Activated T-helper 1 cell treated with anti-CD3 and anti-CD28 coated beads, Interleukin-12 subunit alpha, Interleukin-12 subunit beta, Interleukin-2, Interleukin-4 antibody, amounts not matched to agents 30 ng/mL and 10 ng/mL and 1 ng/mL, durations not matched to agents 14 hours and 24 hours and 36 hours (primary cell): ENCODE measurements around the gene KMO. TPM values are rescaled to one million over a fixed set of nuclear protein-coding genes. Genes with fewer than 3 reads are reported as not detected.
A peak's percentile ranks its signal among the peaks of the same experiment; 100 is the strongest.

ENCODE experiments used
- DNase-seq: peaks from one replicate; pipeline ENCODE4 v3.0.0; 2021; ENCODE audit warnings: low spot score
- H3K27ac Mint-ChIP-seq: one replicate; pipeline ENCODE4 v1.8.0; 2021; ENCODE audit warnings: mild to moderate bottlenecking, mixed read lengths
- H3K27me3 Mint-ChIP-seq: one replicate; pipeline ENCODE4 v1.8.0; 2022; ENCODE audit warnings: mild to moderate bottlenecking, moderate library complexity, mixed read lengths; ENCODE audit not compliant: insufficient read depth
- H3K36me3 Mint-ChIP-seq: one replicate; pipeline ENCODE4 v1.8.0; 2021; ENCODE audit warnings: low read depth, mixed read lengths
- H3K4me1 Mint-ChIP-seq: one replicate; pipeline ENCODE4 v1.8.0; 2021; ENCODE audit warnings: low read depth, mixed read lengths
- H3K4me3 Mint-ChIP-seq: one replicate; pipeline ENCODE4 v1.8.0; 2021; ENCODE audit warnings: mild to moderate bottlenecking, moderate library complexity, mixed read lengths
- H3K9me3 Mint-ChIP-seq: one replicate; pipeline ENCODE4 v1.8.0; 2021; ENCODE audit warnings: mixed read lengths
- intact Hi-C: fragments of 100-400 bp; cut with micrococcal nuclease; formaldehyde crosslinking; loops from one replicate; pipeline ENCODE4 v1.15.1; 2024
- total RNA-seq: library from RNA; stranded (reverse); gene quantifications from 2 replicates; pipeline ENCODE4 v1.2.3, GENCODE V29; 2022

Gene KMO
- total RNA-seq, 1 donor from 2014 or later: not detected

- intact Hi-C loops: loop anchor here (2.0 kb wide), 1 partner anchor 19 kb away; the partner anchor contains the start of gene KMO
- Mint-ChIP-seq H3K36me3 (peaks cover 3% of the 10 kb centered on the region), H3K4me1 (peaks cover 20% of the 10 kb centered on the region), H3K27me3 (no peaks in the 10 kb centered on the region), H3K9me3 (no peaks in the 10 kb centered on the region), H3K4me3 (peak overlapping the region; percentile 78), H3K27ac (peak overlapping the region; percentile 93)
- no peak for DNase-seq
Observed at GRCh38 chr1:241551759-241552638, 19.8 kb downstream of the KMO start.

- H3K4me1 Mint-ChIP-seq: peaks cover 20% of the 10 kb centered on the region
- no peaks in the 10 kb centered on the region for H3K9me3 Mint-ChIP-seq
- intact Hi-C loops: no loop called here
- H3K36me3 Mint-ChIP-seq: peaks cover 3% of the 10 kb centered on the region
- H3K27me3 Mint-ChIP-seq: no peaks in the 10 kb centered on the region
- H3K4me3 Mint-ChIP-seq: no peak overlapping the region
- no peak for DNase-seq
- no peak overlapping the region for H3K27ac Mint-ChIP-seq
Observed at GRCh38 chr1:241553886-241554592, 21.9 kb downstream of the KMO start.

GRCh38 chr1:241555526-241555925 lies 23.3 kb downstream of the KMO start:
- Mint-ChIP-seq H3K4me3 (no peak overlapping the region), H3K36me3 (peaks cover 3% of the 10 kb centered on the region), H3K27ac (no peak overlapping the region), H3K9me3 (no peaks in the 10 kb centered on the region), H3K4me1 (peaks cover 20% of the 10 kb centered on the region), H3K27me3 (peaks cover 2% of the 10 kb centered on the region)
- intact Hi-C loops: no loop called here
- DNase-seq: no peak

GRCh38 chr1:241557031-241557430 lies 24.9 kb downstream of the KMO start:
- Mint-ChIP-seq H3K27me3 (peaks cover 2% of the 10 kb centered on the region), H3K4me3 (no peak overlapping the region), H3K4me1 (peaks cover 9% of the 10 kb centered on the region), H3K27ac (no peak overlapping the region), H3K9me3 (no peaks in the 10 kb centered on the region), H3K36me3 (peaks cover 2% of the 10 kb centered on the region)
- no peak for DNase-seq
- intact Hi-C loops: no loop called here

GRCh38 chr1:241557551-241558193 lies 25.5 kb downstream of the KMO start:
- no peak overlapping the region for H3K27ac Mint-ChIP-seq
- H3K9me3 Mint-ChIP-seq: no peaks in the 10 kb centered on the region
- H3K4me3 Mint-ChIP-seq: no peak overlapping the region
- no peak for DNase-seq
- H3K27me3 Mint-ChIP-seq: peaks cover 2% of the 10 kb centered on the region
- peaks cover 3% of the 10 kb centered on the region for H3K4me1 Mint-ChIP-seq
- peaks cover 1% of the 10 kb centered on the region for H3K36me3 Mint-ChIP-seq
- intact Hi-C loops: no loop called here

- H3K27me3 Mint-ChIP-seq: peaks cover 2% of the 10 kb centered on the region
- no peak for DNase-seq
Observed at GRCh38 chr1:241560146-241560848, 28.1 kb downstream of the KMO start.

GRCh38 chr1:241560849-241561187 lies 28.6 kb downstream of the KMO start:
- Mint-ChIP-seq H3K4me3 (no peak overlapping the region), H3K9me3 (no peaks in the 10 kb centered on the region), H3K36me3 (no peaks in the 10 kb centered on the region), H3K27me3 (peaks cover 2% of the 10 kb centered on the region), H3K4me1 (no peaks in the 10 kb centered on the region), H3K27ac (no peak overlapping the region)
- DNase-seq: no peak
- intact Hi-C loops: no loop called here

More at GRCh38 chr1:241560146-241560848, 28.1 kb downstream of the KMO start:
- intact Hi-C loops: no loop called here
- H3K9me3 Mint-ChIP-seq: no peaks in the 10 kb centered on the region
- no peak overlapping the region for H3K4me3 Mint-ChIP-seq
- no peaks in the 10 kb centered on the region for H3K36me3 Mint-ChIP-seq
- no peak overlapping the region for H3K27ac Mint-ChIP-seq
- H3K4me1 Mint-ChIP-seq: no peaks in the 10 kb centered on the region

- H3K9me3 Mint-ChIP-seq: no peaks in the 10 kb centered on the region
- no peak overlapping the region for H3K27ac Mint-ChIP-seq
- H3K4me3 Mint-ChIP-seq: no peak overlapping the region
- H3K27me3 Mint-ChIP-seq: peaks cover 12% of the 10 kb centered on the region
- intact Hi-C loops: no loop called here
- no peaks in the 10 kb centered on the region for H3K36me3 Mint-ChIP-seq
- H3K4me1 Mint-ChIP-seq: no peaks in the 10 kb centered on the region
- DNase-seq: no peak
Observed at GRCh38 chr1:241569848-241570247, 37.7 kb downstream of the KMO start.

GRCh38 chr1:241574154-241574553 lies 42.0 kb downstream of the KMO start:
- Mint-ChIP-seq H3K9me3 (peaks cover 14% of the 10 kb centered on the region), H3K4me3 (no peak overlapping the region), H3K27ac (no peak overlapping the region), H3K36me3 (no peaks in the 10 kb centered on the region), H3K4me1 (no peaks in the 10 kb centered on the region), H3K27me3 (peaks cover 14% of the 10 kb centered on the region)
- intact Hi-C loops: no loop called here
- no peak for DNase-seq

- no peak overlapping the region for H3K4me3 Mint-ChIP-seq
- no peaks in the 10 kb centered on the region for H3K4me1 Mint-ChIP-seq
- DNase-seq: no peak
- peaks cover 3% of the 10 kb centered on the region for H3K27me3 Mint-ChIP-seq
- intact Hi-C loops: no loop called here
- no peak overlapping the region for H3K27ac Mint-ChIP-seq
- H3K36me3 Mint-ChIP-seq: no peaks in the 10 kb centered on the region
- H3K9me3 Mint-ChIP-seq: peaks cover 14% of the 10 kb centered on the region
Observed at GRCh38 chr1:241579434-241579833, 47.3 kb downstream of the KMO start.

GRCh38 chr1:241582921-241583321 lies 50.7 kb downstream of the KMO start:
- no peak overlapping the region for H3K4me3 Mint-ChIP-seq
- H3K27me3 Mint-ChIP-seq: no peaks in the 10 kb centered on the region
- no peaks in the 10 kb centered on the region for H3K9me3 Mint-ChIP-seq
- DNase-seq: no peak
- intact Hi-C loops: no loop called here
- no peaks in the 10 kb centered on the region for H3K36me3 Mint-ChIP-seq
- no peaks in the 10 kb centered on the region for H3K4me1 Mint-ChIP-seq
- H3K27ac Mint-ChIP-seq: no peak overlapping the region

- no peaks in the 10 kb centered on the region for H3K9me3 Mint-ChIP-seq
- H3K36me3 Mint-ChIP-seq: peaks cover 5% of the 10 kb centered on the region
- no peak for DNase-seq
- intact Hi-C loops: no loop called here
- peaks cover 2% of the 10 kb centered on the region for H3K4me1 Mint-ChIP-seq
- H3K4me3 Mint-ChIP-seq: no peak overlapping the region
- no peaks in the 10 kb centered on the region for H3K27me3 Mint-ChIP-seq
- no peak overlapping the region for H3K27ac Mint-ChIP-seq
Observed at GRCh38 chr1:241586905-241587512, 54.8 kb downstream of the KMO start.
